ENCODE results near the gene SPRYD7.
"Not testable (repeated sequence)": the region's sequence is repeated elsewhere in the genome, so short reads cannot be mapped to it uniquely, and the experiment has no call there.

Gene SPRYD7

GRCh38 chr13:49922301-49922700 is 13.8 kb downstream of the SPRYD7 start:
- no peak for TF ChIP-seq CTCF (IDR thresholded peaks at IDR 0.05; ENCODE audit: control extremely low read depth, extremely low read depth, low read depth, missing control alignments)
- ChIA-PET POLR2A (no interaction called here), CTCF (interaction anchor here (1.1 to 3.2 kb wide), 4 partner anchors 11 to 15 kb away, joined by 3 to 18 read pairs (median 4); partner anchors contain the start of gene SPRYD7)
- DNase-seq (ENCODE audit: extremely low spot score) = no peak

GRCh38 chr13:49920969-49921368 is 15.2 kb downstream of the SPRYD7 start:
- DNase-seq (ENCODE audit: extremely low spot score); POLR2A ChIA-PET: not testable (repeated sequence)
- CTCF ChIA-PET = interaction anchor here (1.0 to 3.2 kb wide), 4 partner anchors 10 to 15 kb away, joined by 3 to 18 read pairs (median 4); partner anchors contain the start of gene SPRYD7

GRCh38 chr13:49918106-49918505 is 18.0 kb downstream of the SPRYD7 start:
- DNase-seq (ENCODE audit: extremely low spot score); POLR2A ChIA-PET; CTCF ChIA-PET: not testable (repeated sequence)

GRCh38 chr13:49914947-49915346 is 21.2 kb downstream of the SPRYD7 start:
- no peak for DNase-seq (ENCODE audit: extremely low spot score)
- POLR2A ChIA-PET = no interaction called here
- CTCF ChIA-PET = no interaction called here
- TF ChIP-seq CTCF (IDR thresholded peaks at IDR 0.05; ENCODE audit: control extremely low read depth, extremely low read depth, low read depth, missing control alignments) = no peak

- no peak for TF ChIP-seq CTCF (IDR thresholded peaks at IDR 0.05; ENCODE audit: control extremely low read depth, extremely low read depth, low read depth, missing control alignments)
- DNase-seq (ENCODE audit: extremely low spot score) = no peak
- ChIA-PET CTCF (interaction anchor here (1.0 to 2.0 kb wide), 3 partner anchors 12 to 28 kb away, joined by 3 to 6 read pairs (median 4); partner anchors contain the start of gene SPRYD7), POLR2A (no interaction called here)
Measured at GRCh38 chr13:49908637-49909036, 27.5 kb downstream of the SPRYD7 start.

- ChIA-PET CTCF (no interaction called here), POLR2A (no interaction called here)
- no peak for DNase-seq (ENCODE audit: extremely low spot score)
Measured at GRCh38 chr13:49904729-49905456, 31.2 kb downstream of the SPRYD7 start.

GRCh38 chr13:49898792-49899191 is 37.3 kb downstream of the SPRYD7 start:
- no peak for DNase-seq (ENCODE audit: extremely low spot score)
- CTCF ChIA-PET = no interaction called here
- TF ChIP-seq CTCF (IDR thresholded peaks at IDR 0.05; ENCODE audit: control extremely low read depth, extremely low read depth, low read depth, missing control alignments) = no peak
- POLR2A ChIA-PET = no interaction called here

More at GRCh38 chr13:49904729-49905456, 31.2 kb downstream of the SPRYD7 start:
- TF ChIP-seq CTCF (IDR thresholded peaks at IDR 0.05; ENCODE audit: control extremely low read depth, extremely low read depth, low read depth, missing control alignments) = no peak
